ENCODE measurements around the gene HAUS3.

GRCh38 chr4:2290974-2291704, 49.2 kb upstream of the HAUS3 start:
- TF ChIP-seq EZH2phosphoT487 (IDR thresholded peaks at IDR 0.05; ENCODE audit: insufficient read depth, low read depth), result no peak
- no peak for TF ChIP-seq EZH2 (IDR thresholded peaks at IDR 0.05; ENCODE audit: insufficient read depth, poor library complexity, severe bottlenecking)

Data from GM23248 (cell line).